DND-41 (cell line): ENCODE data around the gene CCDC142.

Source experiments
- ATAC-seq: fragments of 200-7000 bp; cut with Tn5 transposase; 3 replicates; pipeline ENCODE4 v1.9.1; 2021; ENCODE audit warnings: low read depth; ENCODE audit not compliant: insufficient read depth
- DNase-seq: peaks from one replicate; pipeline ENCODE4 v3.0.0-alpha.2; 2020
- H2AFZ ChIP-seq: 2 replicates; pipeline ENCODE4 v1.6.0; 2012; ENCODE audit warnings: low read depth, low read length
- H3K27ac ChIP-seq: 2 replicates; pipeline ENCODE4 v1.5.1; 2012; ENCODE audit warnings: low read length, inconsistent platforms
- H3K27me3 ChIP-seq: fragments of 200-600 bp; sonication (generic); 2 replicates; pipeline ENCODE4 v1.6.0; 2012; ENCODE audit warnings: low read length, mild to moderate bottlenecking, inconsistent platforms; ENCODE audit not compliant: insufficient read depth, poor library complexity
- H3K36me3 ChIP-seq: 2 replicates; pipeline ENCODE4 v1.5.1; 2012; ENCODE audit warnings: low read length, inconsistent platforms; ENCODE audit not compliant: insufficient read depth
- H3K4me1 ChIP-seq: 2 replicates; pipeline ENCODE4 v1.5.1; 2012; ENCODE audit warnings: mild to moderate bottlenecking, low read length; ENCODE audit not compliant: insufficient read depth
- H3K4me2 ChIP-seq: 2 replicates; pipeline ENCODE4 v1.6.0; 2012; ENCODE audit warnings: mild to moderate bottlenecking, moderate library complexity, low read length, inconsistent platforms; ENCODE audit not compliant: insufficient read depth
- H3K4me3 ChIP-seq, 2 experiments: fragments of 200-600 bp in 1 of 2; shearing (Covaris generic) in 1 of 2; 2 replicates each; pipeline ENCODE4 v1.5.1; 2012 to 2016; ENCODE audit warnings: inconsistent platforms in 2 of 2, low read length in 2 of 2, mild to moderate bottlenecking in 2 of 2, low read depth in 1 of 2, moderate library complexity in 1 of 2
- H3K79me2 ChIP-seq: 2 replicates; pipeline ENCODE4 v1.6.0; 2012; ENCODE audit warnings: low read length, inconsistent platforms; ENCODE audit not compliant: insufficient read depth
- H3K9ac ChIP-seq: 2 replicates; pipeline ENCODE4 v1.6.0; 2012; ENCODE audit warnings: low read depth, mild to moderate bottlenecking, inconsistent platforms, low read length, moderate library complexity
- H3K9me3 ChIP-seq: 2 replicates; pipeline ENCODE4 v1.5.1; 2012; ENCODE audit warnings: low read length, moderate library complexity, mild to moderate bottlenecking, inconsistent platforms; ENCODE audit not compliant: insufficient read depth, severe bottlenecking
- H4K20me1 ChIP-seq: 2 replicates; pipeline ENCODE4 v1.6.0; 2012; ENCODE audit warnings: low read length; ENCODE audit not compliant: insufficient read depth
- CTCF ChIP-seq: IDR thresholded peaks from 2 replicates; pipeline ENCODE4 v1.5.1; 2012; ENCODE audit warnings: borderline replicate concordance, low read length, moderate library complexity, mild to moderate bottlenecking; ENCODE audit not compliant: poor library complexity, severe bottlenecking; ENCODE audit errors: extremely low read depth
- EZH2 ChIP-seq: IDR thresholded peaks from 3 replicates; pipeline ENCODE4 v1.6.1; 2012; ENCODE audit warnings: borderline replicate concordance, low read depth, mild to moderate bottlenecking, moderate library complexity, low read length, inconsistent platforms; ENCODE audit not compliant: severe bottlenecking

The CCDC142 gene

DNA sequence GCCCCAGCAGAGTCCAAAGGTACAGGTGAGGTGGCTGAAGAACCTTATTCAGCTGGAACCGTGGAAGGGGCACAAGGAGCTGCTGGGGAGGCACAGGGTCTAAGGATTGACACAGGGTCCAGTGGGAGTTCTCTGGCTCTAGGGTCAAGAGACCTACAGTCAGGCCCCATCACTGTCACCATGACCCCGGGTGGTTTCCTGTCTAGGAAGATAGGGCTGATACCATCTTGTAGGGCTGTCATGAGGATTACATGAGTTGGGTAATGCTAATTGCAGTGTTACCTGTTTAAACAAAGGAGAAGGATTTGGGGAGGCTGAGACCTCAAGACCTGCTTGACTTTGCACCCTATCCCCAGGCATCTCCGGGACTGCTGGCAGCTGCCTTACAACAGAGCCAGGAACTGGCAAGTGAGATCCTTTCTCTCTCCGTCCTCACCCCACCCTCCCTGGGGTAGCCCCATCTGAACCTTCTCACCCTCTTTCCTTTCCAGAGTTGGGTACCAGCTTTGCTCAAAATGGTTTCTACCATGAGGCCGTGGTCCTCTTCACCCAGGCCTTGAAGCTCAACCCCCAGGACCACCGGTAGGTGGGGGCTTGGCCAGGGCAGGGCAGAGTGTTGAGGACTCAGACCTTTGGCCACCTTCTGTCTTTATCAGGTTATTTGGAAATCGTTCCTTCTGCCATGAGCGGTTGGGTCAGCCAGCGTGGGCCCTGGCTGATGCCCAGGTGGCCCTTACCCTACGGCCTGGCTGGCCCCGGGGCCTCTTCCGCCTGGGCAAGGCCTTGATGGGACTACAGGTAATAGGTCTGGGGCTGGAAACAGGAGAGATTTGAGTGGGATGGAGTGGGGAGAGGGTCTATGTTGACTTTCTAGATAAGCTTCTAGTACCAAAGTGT, 9.1 kb upstream of the CCDC142 start:
- H3K79me2 ChIP-seq, result peaks cover 4% of the 10 kb centered on the region
- no peaks in the 10 kb centered on the region for H3K27me3 ChIP-seq
- no peak overlapping the region for H3K4me3 ChIP-seq
- H3K9me3 ChIP-seq, result no peaks in the 10 kb centered on the region
- ATAC-seq, result no peak
- H4K20me1 ChIP-seq, result no peaks in the 10 kb centered on the region
- H3K4me2 ChIP-seq, result no peak overlapping the region
- peaks cover 67% of the 10 kb centered on the region for H3K36me3 ChIP-seq
- DNase-seq, result no peak
- no peak overlapping the region for H2AFZ ChIP-seq
- peaks cover 4% of the 10 kb centered on the region for H3K4me1 ChIP-seq
- no peak overlapping the region for H3K27ac ChIP-seq
- no peak overlapping the region for H3K9ac ChIP-seq
- TF ChIP-seq CTCF, result no peak
- no peak for TF ChIP-seq EZH2

GRCh38 chr2:74489906-74490305, 7.1 kb upstream of the CCDC142 start:
- Histone ChIP-seq H3K9me3 (no peaks in the 10 kb centered on the region), H4K20me1 (no peaks in the 10 kb centered on the region), H3K4me1 (peaks cover 2% of the 10 kb centered on the region; the same call in 1 of the 2 replicates), H2AFZ (no peak overlapping the region), H3K27me3 (no peaks in the 10 kb centered on the region), H3K4me3 (no peak overlapping the region), H3K36me3 (peaks cover 84% of the 10 kb centered on the region), H3K9ac (no peak overlapping the region), H3K27ac (no peak overlapping the region), H3K4me2 (no peak overlapping the region), H3K79me2 (peaks cover 18% of the 10 kb centered on the region)
- DNase-seq, result no peak
- TF ChIP-seq EZH2 (no peak), CTCF (no peak)
- ATAC-seq, result no peak

- peaks cover 79% of the 10 kb centered on the region for H3K36me3 ChIP-seq
- no peaks in the 10 kb centered on the region for H3K27me3 ChIP-seq
- no peaks in the 10 kb centered on the region for H4K20me1 ChIP-seq
- no peak overlapping the region for H3K27ac ChIP-seq
- peaks cover 12% of the 10 kb centered on the region for H3K4me1 ChIP-seq
- no peak for DNase-seq
- peaks cover 25% of the 10 kb centered on the region for H3K79me2 ChIP-seq
- H3K9me3 ChIP-seq, result no peaks in the 10 kb centered on the region
- H3K9ac ChIP-seq, result no peak overlapping the region
- no peak overlapping the region for H3K4me3 ChIP-seq
- no peak; the same call in 2 of the 3 replicates for ATAC-seq
- TF ChIP-seq CTCF (no peak), EZH2 (no peak)
- H2AFZ ChIP-seq, result no peak overlapping the region
- no peak overlapping the region for H3K4me2 ChIP-seq
Observed at GRCh38 chr2:74488643-74489481, 6.1 kb upstream of the CCDC142 start.
